GM12891 (cell line): ENCODE data around the gene PEG3.

Experiments
- DNase-seq: peaks from one replicate; pipeline ENCODE4 v3.0.0; 2011; ENCODE audit warnings: low spot score; ENCODE audit not compliant: insufficient read length
- FAIRE-seq: peaks from 2 replicates; lab custom pipeline; 2011; peaks lifted over from hg19 to GRCh38; lab: Jason Lieb, UNC
- PAX5 ChIP-seq: IDR thresholded peaks from 2 replicates; pipeline ENCODE4 v1.6.1; 2011; ENCODE audit warnings: low read length, moderate library complexity, mild to moderate bottlenecking; ENCODE audit not compliant: insufficient read depth, severe bottlenecking
- POLR2A ChIP-seq: IDR thresholded peaks from 2 replicates; pipeline ENCODE4 v1.6.1; 2011; ENCODE audit warnings: low read depth, low read length, control low read depth
- POLR2AphosphoS5 ChIP-seq: IDR thresholded peaks from 2 replicates; pipeline ENCODE4 v1.6.1; 2011; ENCODE audit warnings: low read depth, low read length, control low read depth
- POU2F2 ChIP-seq: IDR thresholded peaks from 2 replicates; pipeline ENCODE4 v1.6.1; 2011; ENCODE audit warnings: low read depth, mild to moderate bottlenecking, control low read depth, low read length, moderate library complexity
- SPI1 ChIP-seq: IDR thresholded peaks from 2 replicates; pipeline ENCODE4 v1.6.1; 2011; ENCODE audit warnings: low read depth, low read length, control low read depth
- TAF1 ChIP-seq: IDR thresholded peaks from 2 replicates; pipeline ENCODE4 v1.6.1; 2011; ENCODE audit warnings: low read depth, low read length, control low read depth

PEG3 gene

GRCh38 chr19:56819166-56819565 is 21.4 kb downstream of the PEG3 start:
- DNase-seq: no peak
- TF ChIP-seq SPI1: no peak
- TF ChIP-seq POU2F2: no peak
- no peak for TF ChIP-seq POLR2AphosphoS5
- no peak for TF ChIP-seq PAX5
- TF ChIP-seq TAF1: no peak
- no peak for TF ChIP-seq POLR2A
- no peak for FAIRE-seq

GRCh38 chr19:56814656-56815055 is 25.9 kb downstream of the PEG3 start:
- TF ChIP-seq PAX5: no peak
- FAIRE-seq (no peak), DNase-seq (no peak)

DNA sequence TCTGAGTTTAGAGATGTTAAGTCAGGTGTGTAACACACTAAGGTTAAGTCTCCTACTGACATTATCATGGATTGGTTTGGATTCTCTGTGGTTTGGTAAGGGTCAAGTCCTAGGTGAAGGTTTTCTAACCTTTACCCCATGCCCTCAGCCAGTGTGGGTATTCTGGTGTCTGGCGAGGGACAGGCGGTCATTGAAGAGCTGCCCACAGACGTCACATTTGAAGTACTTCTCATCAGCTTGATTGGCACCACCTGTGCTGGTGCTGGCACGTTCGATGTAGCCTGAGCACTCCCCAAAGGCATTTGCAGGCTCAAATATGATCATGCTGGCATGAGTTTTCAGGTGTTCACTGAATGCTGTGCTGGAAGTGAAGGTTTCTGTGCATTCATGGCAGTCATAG is 27.0 kb downstream of the PEG3 start:
- FAIRE-seq: no peak
- TF ChIP-seq PAX5 (no peak), POU2F2 (no peak), POLR2AphosphoS5 (no peak), TAF1 (no peak), SPI1 (no peak), POLR2A (no peak)
- no peak for DNase-seq

DNA sequence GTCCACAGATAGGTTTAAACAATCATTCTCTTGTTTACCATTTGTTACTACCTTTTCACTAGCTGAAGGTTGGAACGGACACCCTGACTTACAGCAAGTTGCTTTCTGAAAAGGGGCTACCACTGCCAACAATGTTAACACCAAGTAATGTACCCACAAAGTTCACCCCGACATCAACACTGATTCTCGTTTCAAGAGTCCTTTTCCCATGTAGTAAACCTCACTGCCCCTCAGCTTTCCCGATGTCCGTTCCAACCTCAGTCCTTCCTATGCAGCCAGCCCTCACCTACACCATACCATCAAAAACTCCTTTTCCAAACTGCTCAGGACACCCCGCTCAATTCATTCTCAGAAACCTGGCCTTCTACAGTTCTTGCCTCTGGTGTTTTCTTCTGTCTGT is 29.0 kb downstream of the PEG3 start:
- DNase-seq: no peak
- FAIRE-seq: no peak
- TF ChIP-seq PAX5 (no peak), POLR2AphosphoS5 (no peak), SPI1 (no peak), TAF1 (no peak), POLR2A (no peak), POU2F2 (no peak)

- FAIRE-seq: no peak
- TF ChIP-seq POLR2AphosphoS5 (no peak), SPI1 (no peak), TAF1 (no peak), POLR2A (no peak), POU2F2 (no peak)
- no peak for DNase-seq
Observed at GRCh38 chr19:56810260-56810659, 30.3 kb downstream of the PEG3 start.

- DNase-seq (no peak), FAIRE-seq (no peak)
- TF ChIP-seq PAX5 (no peak), SPI1 (no peak), TAF1 (no peak), POU2F2 (no peak), POLR2AphosphoS5 (no peak), POLR2A (no peak)
Observed at GRCh38 chr19:56808717-56809392, 31.7 kb downstream of the PEG3 start.

- no peak for DNase-seq
- TF ChIP-seq POLR2A (no peak), PAX5 (no peak), POLR2AphosphoS5 (no peak), TAF1 (no peak), POU2F2 (no peak), SPI1 (no peak)
- FAIRE-seq: no peak
Observed at GRCh38 chr19:56806639-56807038, 33.9 kb downstream of the PEG3 start.
